Choroid plexus epithelial cell (primary cell): ENCODE measurements around the gene KRTAP19-6.
A peak's percentile ranks its signal among the peaks of the same experiment; 100 is the strongest.

Experiments used
- DNase-seq: peaks from one replicate; pipeline ENCODE4 v3.0.0-alpha.2; 2010; ENCODE audit warnings: low read depth
- H3K4me3 ChIP-seq: 2 replicates; pipeline ENCODE4 v1.5.1; 2011; ENCODE audit warnings: low read depth, mild to moderate bottlenecking, control low read depth, low read length, moderate library complexity
- TF ChIP-seq, protein P1 (sequence below): conservative IDR thresholded peaks from 2 replicates; pipeline ENCODE4 v1.5.1; 2011; ENCODE audit warnings: low read depth, mild to moderate bottlenecking, control low read depth, inconsistent platforms, low read length, moderate library complexity

KRTAP19-6 gene

GRCh38 chr21:30541764-30542163, at the start of gene KRTAP19-6:
Gene KRTAP19-6 (minus strand): TSS chr21:30541864. CDS start chr21:30541833, 31 bp downstream.
- H3K4me3 ChIP-seq, result no peak within 1 kb of the TSS
- TF ChIP-seq, protein P1, sequence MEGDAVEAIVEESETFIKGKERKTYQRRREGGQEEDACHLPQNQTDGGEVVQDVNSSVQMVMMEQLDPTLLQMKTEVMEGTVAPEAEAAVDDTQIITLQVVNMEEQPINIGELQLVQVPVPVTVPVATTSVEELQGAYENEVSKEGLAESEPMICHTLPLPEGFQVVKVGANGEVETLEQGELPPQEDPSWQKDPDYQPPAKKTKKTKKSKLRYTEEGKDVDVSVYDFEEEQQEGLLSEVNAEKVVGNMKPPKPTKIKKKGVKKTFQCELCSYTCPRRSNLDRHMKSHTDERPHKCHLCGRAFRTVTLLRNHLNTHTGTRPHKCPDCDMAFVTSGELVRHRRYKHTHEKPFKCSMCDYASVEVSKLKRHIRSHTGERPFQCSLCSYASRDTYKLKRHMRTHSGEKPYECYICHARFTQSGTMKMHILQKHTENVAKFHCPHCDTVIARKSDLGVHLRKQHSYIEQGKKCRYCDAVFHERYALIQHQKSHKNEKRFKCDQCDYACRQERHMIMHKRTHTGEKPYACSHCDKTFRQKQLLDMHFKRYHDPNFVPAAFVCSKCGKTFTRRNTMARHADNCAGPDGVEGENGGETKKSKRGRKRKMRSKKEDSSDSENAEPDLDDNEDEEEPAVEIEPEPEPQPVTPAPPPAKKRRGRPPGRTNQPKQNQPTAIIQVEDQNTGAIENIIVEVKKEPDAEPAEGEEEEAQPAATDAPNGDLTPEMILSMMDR, result no peak
- DNase-seq, result no peak

GRCh38 chr21:30590297-30590696, 48.6 kb upstream of the KRTAP19-6 start, which contains the start of gene KRTAP22-2:
Gene KRTAP22-2 (minus strand): TSS chr21:30590397.
- TF ChIP-seq, protein P1, result no peak
- H3K4me3 ChIP-seq, result no peak within 1 kb of the TSS
- no peak for DNase-seq

GRCh38 chr21:30582870-30583269, 41.2 kb upstream of the KRTAP19-6 start:
- H3K4me3 ChIP-seq, result no peak overlapping the region
- TF ChIP-seq, protein P1, result no peak
- no peak for DNase-seq

GRCh38 chr21:30580132-30580531, 38.5 kb upstream of the KRTAP19-6 start:
- H3K4me3 ChIP-seq, result no peak overlapping the region
- TF ChIP-seq, protein P1, result no peak
- DNase-seq, result no peak

DNA sequence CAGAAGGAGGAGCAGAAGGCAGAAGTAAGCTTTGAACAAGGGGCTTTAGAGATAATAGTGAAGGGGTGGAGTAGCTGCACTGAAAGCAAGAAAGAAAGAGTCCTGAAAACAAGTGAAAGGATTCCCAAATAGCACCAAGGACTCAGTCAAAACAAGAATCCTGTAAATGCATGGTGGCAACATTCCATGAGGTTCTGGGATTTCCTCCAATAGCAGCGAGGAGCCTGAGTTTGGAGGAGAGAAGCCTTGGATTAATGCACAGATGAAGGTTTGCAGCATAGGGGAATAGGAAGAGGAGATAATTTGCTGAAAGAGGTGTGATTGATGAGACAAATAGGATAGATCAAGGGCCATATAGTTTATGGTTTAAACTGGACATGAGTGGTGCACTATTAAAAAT, 37.7 kb upstream of the KRTAP19-6 start:
- DNase-seq, result no peak
- TF ChIP-seq, protein P1, result no peak
- no peak overlapping the region for H3K4me3 ChIP-seq

GRCh38 chr21:30577766-30578165, 36.1 kb upstream of the KRTAP19-6 start:
- no peak overlapping the region for H3K4me3 ChIP-seq
- TF ChIP-seq, protein P1, result no peak
- peak; percentile 2 for DNase-seq

GRCh38 chr21:30567617-30568016, 26.0 kb upstream of the KRTAP19-6 start:
- TF ChIP-seq, protein P1, result no peak
- DNase-seq, result no peak

More at GRCh38 chr21:30567617-30568016, 26.0 kb upstream of the KRTAP19-6 start:
- no peak overlapping the region for H3K4me3 ChIP-seq
